CD14-positive monocyte (primary cell): ENCODE data around the gene UBLCP1. TPM values are rescaled to one million over a fixed set of nuclear protein-coding genes. Genes with fewer than 3 reads are reported as not detected.

Source experiments
- DNase-seq, 3 donors: peaks; one replicate each; pipeline ENCODE4 v3.0.0-alpha.2; 2011 to 2022
- H2AFZ ChIP-seq: 2 replicates; pipeline ENCODE4 v1.6.0; 2012; ENCODE audit warnings: mild to moderate bottlenecking, low read depth, low read length, inconsistent platforms; ENCODE audit not compliant: insufficient read depth, poor library complexity, severe bottlenecking
- H3K27ac ChIP-seq, 2 donors: 1 replicate in 1 of 2; 2 replicates in 1 of 2; pipeline ENCODE4 v1.5.1; 2012 to 2013; ENCODE audit warnings: low read length in 2 of 2, control low read depth in 1 of 2, inconsistent platforms in 1 of 2, low read depth in 1 of 2, mild to moderate bottlenecking in 1 of 2
- H3K27me3 ChIP-seq, 2 donors: one replicate each; pipeline versions ENCODE4 v1.6.0 to v1.6.1; 2011 to 2013; ENCODE audit warnings: low read length in 2 of 2; ENCODE audit not compliant: control insufficient read depth in 2 of 2, insufficient read depth in 2 of 2
- H3K36me3 ChIP-seq, 2 donors: replicated peaks in 1 of 2; 1 replicate in 1 of 2; 2 replicates in 1 of 2; pipeline versions ENCODE4 v1.5.1 to v1.6.1; 2012 to 2013; ENCODE audit warnings: low read length in 2 of 2, control low read depth in 1 of 2, inconsistent platforms in 1 of 2, mild to moderate bottlenecking in 1 of 2; ENCODE audit not compliant: insufficient read depth in 2 of 2, control insufficient read depth in 1 of 2
- H3K4me1 ChIP-seq, 2 donors: 1 replicate in 1 of 2; 2 replicates in 1 of 2; pipeline versions ENCODE4 v1.5.1 to v1.6.1; 2012 to 2013; ENCODE audit warnings: low read length in 2 of 2, control low read depth in 1 of 2, inconsistent platforms in 1 of 2, mild to moderate bottlenecking in 1 of 2, moderate library complexity in 1 of 2; ENCODE audit not compliant: insufficient read depth in 2 of 2, control insufficient read depth in 1 of 2
- H3K4me2 ChIP-seq: replicated peaks from 2 replicates; pipeline ENCODE3; 2012; ENCODE audit warnings: low read length, moderate library complexity, mild to moderate bottlenecking; ENCODE audit not compliant: poor library complexity, severe bottlenecking; ENCODE audit errors: extremely low read depth
- H3K4me3 ChIP-seq, 3 experiments: fragments of 200-600 bp in 1 of 3; sonication (generic) in 1 of 3; replicated peaks in 1 of 3; 1 replicate in 2 of 3; 2 replicates in 1 of 3; pipeline ENCODE4 v1.5.1; 2011 to 2013; ENCODE audit warnings: low read length in 3 of 3, mild to moderate bottlenecking in 3 of 3, control low read depth in 2 of 3, low read depth in 2 of 3, inconsistent platforms in 1 of 3, moderate library complexity in 1 of 3
- H3K79me2 ChIP-seq: 2 replicates; pipeline ENCODE4 v1.6.0; 2012; ENCODE audit warnings: mild to moderate bottlenecking, control low read depth, inconsistent platforms, low read length, moderate library complexity; ENCODE audit not compliant: insufficient read depth
- H3K9ac ChIP-seq: 2 replicates; pipeline ENCODE4 v1.6.0; 2017; ENCODE audit warnings: low read length, mild to moderate bottlenecking; ENCODE audit not compliant: insufficient read depth, poor library complexity, severe bottlenecking
- H3K9me3 ChIP-seq, 2 donors: replicated peaks in 1 of 2; 1 replicate in 1 of 2; 2 replicates in 1 of 2; pipeline versions ENCODE4 v1.5.1 to v1.6.1; 2012 to 2013; ENCODE audit warnings: low read length in 2 of 2, control low read depth in 1 of 2; ENCODE audit not compliant: control insufficient read depth in 1 of 2, insufficient read depth in 1 of 2
- H4K20me1 ChIP-seq: 2 replicates; pipeline ENCODE4 v1.6.0; 2012; ENCODE audit warnings: mild to moderate bottlenecking, low read length, control low read depth, moderate library complexity; ENCODE audit not compliant: insufficient read depth
- H3K27ac Mint-ChIP-seq, 7 donors: one replicate each; pipeline ENCODE4 v1.8.0; 2020; ENCODE audit warnings: mild to moderate bottlenecking in 7 of 7, mixed read lengths in 7 of 7, moderate library complexity in 6 of 7, inconsistent platforms in 2 of 7
- H3K27me3 Mint-ChIP-seq, 3 donors: one replicate each; pipeline ENCODE4 v1.8.0; 2021 to 2022; ENCODE audit warnings: low read depth in 3 of 3, mild to moderate bottlenecking in 3 of 3, mixed read lengths in 3 of 3, moderate library complexity in 3 of 3, inconsistent platforms in 1 of 3
- H3K36me3 Mint-ChIP-seq, 2 donors: one replicate each; pipeline ENCODE4 v1.8.0; 2020; ENCODE audit warnings: mixed read lengths in 2 of 2, inconsistent platforms in 1 of 2, mild to moderate bottlenecking in 1 of 2
- H3K4me1 Mint-ChIP-seq: one replicate; pipeline ENCODE4 v1.8.0; 2020; ENCODE audit warnings: mild to moderate bottlenecking, mixed read lengths
- H3K4me3 Mint-ChIP-seq, 2 donors: one replicate each; pipeline ENCODE4 v1.8.0; 2020; ENCODE audit warnings: mild to moderate bottlenecking in 2 of 2, mixed read lengths in 2 of 2, moderate library complexity in 1 of 2
- H3K9me3 Mint-ChIP-seq, 7 donors: one replicate each; pipeline ENCODE4 v1.8.0; 2020 to 2022; ENCODE audit warnings: mixed read lengths in 7 of 7, mild to moderate bottlenecking in 6 of 7, moderate library complexity in 6 of 7, inconsistent platforms in 2 of 7
- WGBS: methylation state at CpG from one replicate; pipeline ENCODE4 v1.1.5; 2013; ENCODE audit warnings: missing lambda C conversion rate; ENCODE audit not compliant: insufficient coverage; 5-methylcytosine and 5-hydroxymethylcytosine counted together
- intact Hi-C, 2 donors: fragments of 100-400 bp; cut with micrococcal nuclease; formaldehyde crosslinking; loops; one replicate each; pipeline versions ENCODE4 v1.15.0 to v1.15.1; 2023
- polyA plus RNA-seq, 3 donors: library from polyadenylated mRNA; depleted of rRNA in 1 of 3; unstranded in 2 of 3; stranded (reverse) in 1 of 3; fragments of 300-500 nt in 2 of 3; fragments of >200 nt in 1 of 3; fragmentation: Illumina TruSeq in 2 of 3; gene quantifications; 1 replicate in 2 of 3; 2 replicates in 1 of 3; pipeline ENCODE4 v1.2.3, GENCODE V29; 2012 to 2021
- TF ChIP-seq, protein P1 (sequence below): fragments of 200-600 bp; IDR thresholded peaks from one replicate; pipeline ENCODE4 v1.8.0; 2022; ENCODE audit warnings: antibody characterized with exemption, mild to moderate bottlenecking

UBLCP1 gene
- polyA plus RNA-seq, 3 donors, result 8.8 to 31.5 (median 22.7) TPM

DNA sequence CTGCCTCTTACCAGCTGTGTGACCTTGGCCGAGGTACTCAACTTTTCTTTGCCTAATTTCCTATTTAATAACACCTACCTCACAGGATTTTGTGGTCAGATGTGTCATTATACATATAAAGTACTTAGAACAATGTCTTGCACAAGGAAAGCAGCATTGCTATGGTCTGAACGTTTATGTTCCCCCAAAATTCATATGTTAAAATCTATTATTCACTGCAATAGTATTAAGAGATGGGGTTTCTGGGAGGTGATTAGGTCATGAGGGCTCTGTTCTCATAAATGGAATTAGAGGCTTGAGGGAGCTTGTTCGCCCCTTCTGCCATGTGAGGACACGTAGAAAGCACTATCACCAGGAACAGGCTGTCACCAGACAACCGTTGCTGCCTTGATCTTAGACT, 42.9 kb upstream of the UBLCP1 start:
- Histone ChIP-seq H3K4me1 (no peaks in the 10 kb centered on the region), H3K9me3 (no peaks in the 10 kb centered on the region), H3K27ac (no peak overlapping the region), H3K36me3 (no peaks in the 10 kb centered on the region), H3K4me3 (no peak overlapping the region), H3K4me2 (no peak overlapping the region), H4K20me1 (no peaks in the 10 kb centered on the region), H2AFZ (no peak overlapping the region), H3K79me2 (no peaks in the 10 kb centered on the region), H3K9ac (no peak overlapping the region), H3K27me3 (no peaks in the 10 kb centered on the region)
- TF ChIP-seq, protein P1, sequence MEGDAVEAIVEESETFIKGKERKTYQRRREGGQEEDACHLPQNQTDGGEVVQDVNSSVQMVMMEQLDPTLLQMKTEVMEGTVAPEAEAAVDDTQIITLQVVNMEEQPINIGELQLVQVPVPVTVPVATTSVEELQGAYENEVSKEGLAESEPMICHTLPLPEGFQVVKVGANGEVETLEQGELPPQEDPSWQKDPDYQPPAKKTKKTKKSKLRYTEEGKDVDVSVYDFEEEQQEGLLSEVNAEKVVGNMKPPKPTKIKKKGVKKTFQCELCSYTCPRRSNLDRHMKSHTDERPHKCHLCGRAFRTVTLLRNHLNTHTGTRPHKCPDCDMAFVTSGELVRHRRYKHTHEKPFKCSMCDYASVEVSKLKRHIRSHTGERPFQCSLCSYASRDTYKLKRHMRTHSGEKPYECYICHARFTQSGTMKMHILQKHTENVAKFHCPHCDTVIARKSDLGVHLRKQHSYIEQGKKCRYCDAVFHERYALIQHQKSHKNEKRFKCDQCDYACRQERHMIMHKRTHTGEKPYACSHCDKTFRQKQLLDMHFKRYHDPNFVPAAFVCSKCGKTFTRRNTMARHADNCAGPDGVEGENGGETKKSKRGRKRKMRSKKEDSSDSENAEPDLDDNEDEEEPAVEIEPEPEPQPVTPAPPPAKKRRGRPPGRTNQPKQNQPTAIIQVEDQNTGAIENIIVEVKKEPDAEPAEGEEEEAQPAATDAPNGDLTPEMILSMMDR, result no peak
- Mint-ChIP-seq H3K27ac (no peak overlapping the region), H3K9me3 (peaks cover 0 to 3% (median 0%) of the 10 kb centered on the region in 7 donors), H3K4me3 (no peak overlapping the region), H3K27me3 (peaks cover 0 to 2% (median 0%) of the 10 kb centered on the region in 3 donors), H3K36me3 (no peaks in the 10 kb centered on the region), H3K4me1 (no peaks in the 10 kb centered on the region)
- WGBS, result no CpG with 5 or more reads among the region's 5 CpGs
- DNase-seq, result no peak
- intact Hi-C loops, result no loop called here

DNA sequence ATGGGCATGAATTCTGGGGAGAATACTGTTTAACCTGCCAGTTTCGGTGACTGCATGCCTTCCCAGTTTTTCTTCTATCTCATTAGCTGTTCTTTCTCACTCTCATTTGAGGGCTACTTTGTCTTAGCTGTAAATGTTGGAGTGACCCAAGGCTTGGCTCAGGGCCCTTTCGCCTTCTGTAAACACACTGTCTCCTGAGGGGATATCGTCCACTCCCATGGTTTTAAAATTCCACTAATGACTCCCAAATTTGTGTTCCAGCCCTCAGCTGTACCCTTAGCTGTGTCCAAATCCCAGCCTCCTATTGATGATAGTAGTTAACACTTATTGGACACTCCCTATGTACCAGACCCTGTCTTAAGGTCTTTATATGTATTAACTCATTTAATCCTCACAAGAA, 39.6 kb upstream of the UBLCP1 start:
- H3K9ac ChIP-seq, result no peak overlapping the region
- Mint-ChIP-seq H3K27me3 (no peaks in the 10 kb centered on the region), H3K27ac (no peak overlapping the region), H3K9me3 (peaks cover 0 to 3% (median 0%) of the 10 kb centered on the region in 7 donors), H3K4me1 (peaks cover 3% of the 10 kb centered on the region), H3K4me3 (no peak overlapping the region), H3K36me3 (no peaks in the 10 kb centered on the region)
- no peaks in the 10 kb centered on the region for H3K9me3 ChIP-seq
- no peak overlapping the region for H3K4me2 ChIP-seq
- no peak overlapping the region for H3K4me3 ChIP-seq
- no peaks in the 10 kb centered on the region for H4K20me1 ChIP-seq
- no peaks in the 10 kb centered on the region for H3K36me3 ChIP-seq
- DNase-seq, result no peak
- no peak overlapping the region for H3K27ac ChIP-seq
- H2AFZ ChIP-seq, result no peak overlapping the region
- intact Hi-C loops, result no loop called here
- TF ChIP-seq, protein P1, result no peak
- WGBS, result 100% methylated on average over 1 of the region's 3 CpGs
- H3K4me1 ChIP-seq, result no peaks in the 10 kb centered on the region
- no peaks in the 10 kb centered on the region for H3K79me2 ChIP-seq
- no peaks in the 10 kb centered on the region for H3K27me3 ChIP-seq
